Stomach (tissue), 9 donors: ENCODE measurements around the gene STAMBPL1. TPM values are rescaled to one million over a fixed set of nuclear protein-coding genes. Genes with fewer than 3 reads are reported as not detected.
A peak's percentile ranks its signal among the peaks of the same experiment; 100 is the strongest.

Experiments used
- DNase-seq, 2 donors: peaks; one replicate each; pipeline versions ENCODE4 v3.0.0 to v3.0.0-alpha.2; 2013 to 2019
- H3K27ac ChIP-seq, 5 donors: fragments of 200-600 bp in 4 of 5; sonication (generic) in 4 of 5; one replicate each; pipeline ENCODE4 v1.5.1; 2013 to 2019; ENCODE audit warnings: mild to moderate bottlenecking in 1 of 5, moderate library complexity in 1 of 5
- H3K27me3 ChIP-seq, 3 donors: fragments of 200-600 bp; sonication (generic); one replicate each; pipeline ENCODE4 v1.5.1; 2017 to 2019; ENCODE audit warnings: mixed run types in 1 of 3
- H3K36me3 ChIP-seq, 4 donors: fragments of 200-600 bp; sonication (generic); 1 replicate in 3 of 4; 2 replicates in 1 of 4; pipeline ENCODE4 v1.5.1; 2016 to 2019
- H3K4me1 ChIP-seq, 4 donors: fragments of 200-600 bp; sonication (generic); one replicate each; pipeline ENCODE4 v1.5.1; 2016 to 2019
- H3K4me3 ChIP-seq, 4 donors: fragments of 200-600 bp; sonication (generic) in 3 of 4; one replicate each; pipeline ENCODE4 v1.5.1; 2016 to 2019; ENCODE audit warnings: mild to moderate bottlenecking in 1 of 4
- H3K9me3 ChIP-seq, 4 donors: fragments of 200-600 bp; sonication (generic); one replicate each; pipeline ENCODE4 v1.5.1; 2016 to 2019
- CTCF ChIP-seq, 7 experiments: fragments of 450-650 bp in 4 of 7; fragments of 200-600 bp in 3 of 7; sonication (generic) in 3 of 7; IDR thresholded peaks; one replicate each; pipeline ENCODE4 v1.5.1; 2016 to 2019; ENCODE audit warnings: antibody characterized with exemption in 7 of 7, control low read depth in 2 of 7, mild to moderate bottlenecking in 1 of 7
- EP300 ChIP-seq: sonication (generic); formaldehyde crosslinking; IDR thresholded peaks from one replicate; pipeline ENCODE4 v1.6.1; 2017; ENCODE audit warnings: antibody characterized with exemption
- POLR2A ChIP-seq, 4 donors: fragments of 450-650 bp; IDR thresholded peaks; one replicate each; pipeline ENCODE4 v1.6.1; 2016; ENCODE audit warnings: antibody characterized with exemption in 4 of 4, control low read depth in 2 of 4, mild to moderate bottlenecking in 1 of 4, moderate library complexity in 1 of 4
- POLR2AphosphoS5 ChIP-seq, 3 donors: sonication (generic); formaldehyde crosslinking; IDR thresholded peaks; one replicate each; pipeline ENCODE4 v1.6.1; 2016; ENCODE audit warnings: antibody characterized with exemption in 3 of 3
- WGBS, 5 donors: extraction: QIAGEN DNeasy Blood & Tissue Kit in 3 of 5; methylation state at CpG; one replicate each; pipeline versions ENCODE4 v1.1.5 to v1.1.7; 2013 to 2018; 5-methylcytosine and 5-hydroxymethylcytosine counted together
- intact Hi-C: fragments of 100-400 bp; cut with DNase I; formaldehyde crosslinking; loops from one replicate; pipeline ENCODE4 v1.15.1; 2023; ENCODE audit warnings: low total_unique reads
- polyA plus RNA-seq, 3 donors: library from polyadenylated mRNA; stranded (reverse); fragments of 200-250 nt; gene quantifications; one replicate each; pipeline ENCODE4 v1.2.3, GENCODE V29; 2013
- total RNA-seq, 5 donors: library from RNA; depleted of rRNA; stranded (reverse); fragments of >200 nt; gene quantifications; one replicate each; pipeline versions ENCODE4 v1.1.0 to v1.2.3, GENCODE V29; 2014 to 2016
- donor health status: healthy with polysubstance abuse.
- donor health status: Bipolar disorder and iron deficiency.
- donor health status: healthy.

The STAMBPL1 gene
- total and polyA plus RNA-seq, 8 donors, result 3.2 to 40.8 (median 8.4) TPM

- intact Hi-C loops, result no loop called here
- H3K9me3 ChIP-seq, result no peaks in the 10 kb centered on the region
These were observed 73.6 kb downstream of the STAMBPL1 start for GRCh38 chr10:88953662-88954061.

GRCh38 chr10:88954458-88955083, 74.5 kb downstream of the STAMBPL1 start:
- H3K9me3 ChIP-seq, result no peaks in the 10 kb centered on the region
- 66 to 92% (median 90%) methylated on average over 4 of the region's 4 CpGs for WGBS, 5 donors
- intact Hi-C loops, result no loop called here
- no peaks in the 10 kb centered on the region for H3K27me3 ChIP-seq
- no peak for DNase-seq
- H3K27ac ChIP-seq, result peak overlapping the region in 3 of 5 donors; percentile 22 to 91 (median 84)
- no peaks in the 10 kb centered on the region for H3K36me3 ChIP-seq
- no peak overlapping the region for H3K4me3 ChIP-seq
- H3K4me1 ChIP-seq, result peaks cover 0 to 7% (median 2%) of the 10 kb centered on the region in 4 donors
- no peak for TF ChIP-seq CTCF (IDR thresholded peaks at IDR 0.05)
- no peak for TF ChIP-seq POLR2AphosphoS5 (IDR thresholded peaks at IDR 0.05)
- TF ChIP-seq EP300, result no peak
- TF ChIP-seq POLR2A (IDR thresholded peaks at IDR 0.05), result no peak

More at GRCh38 chr10:88953662-88954061, 73.6 kb downstream of the STAMBPL1 start:
- H3K4me1 ChIP-seq, result peaks cover 0 to 7% (median 2%) of the 10 kb centered on the region in 4 donors
- WGBS, 5 donors, result 55 to 87% (median 82%) methylated on average over 5 of the region's 5 CpGs
- TF ChIP-seq EP300, result no peak
- TF ChIP-seq POLR2A (IDR thresholded peaks at IDR 0.05), result no peak
- TF ChIP-seq CTCF (IDR thresholded peaks at IDR 0.05), result no peak
- TF ChIP-seq POLR2AphosphoS5 (IDR thresholded peaks at IDR 0.05), result no peak
- peak overlapping the region in 4 of 5 donors; percentile 77 to 91 (median 86) for H3K27ac ChIP-seq
- H3K36me3 ChIP-seq, result peaks cover 0 to 6% (median 0%) of the 10 kb centered on the region in 4 donors
- no peak overlapping the region for H3K4me3 ChIP-seq
- DNase-seq, result no peak
- H3K27me3 ChIP-seq, result no peaks in the 10 kb centered on the region

GRCh38 chr10:88957381-88957780, 77.3 kb downstream of the STAMBPL1 start:
- 27 to 69% (median 57%) methylated on average over 1 of the region's 1 CpG for WGBS, 5 donors
- intact Hi-C loops, result no loop called here

GRCh38 chr10:88958721-88959120, 78.7 kb downstream of the STAMBPL1 start:
- DNase-seq, result no peak
- Histone ChIP-seq H3K27ac (no peak overlapping the region), H3K4me1 (peaks cover 0 to 10% (median 4%) of the 10 kb centered on the region in 4 donors), H3K36me3 (no peaks in the 10 kb centered on the region), H3K27me3 (no peaks in the 10 kb centered on the region), H3K4me3 (no peak overlapping the region), H3K9me3 (no peaks in the 10 kb centered on the region)
- intact Hi-C loops, result no loop called here
- WGBS, 5 donors, result 97 to 99% (median 98%) methylated on average over 6 of the region's 6 CpGs
- TF ChIP-seq EP300 (no peak), POLR2A (IDR thresholded peaks at IDR 0.05) (no peak), CTCF (IDR thresholded peaks at IDR 0.05) (no peak), POLR2AphosphoS5 (IDR thresholded peaks at IDR 0.05) (no peak)

More at GRCh38 chr10:88957381-88957780, 77.3 kb downstream of the STAMBPL1 start:
- no peak for TF ChIP-seq EP300
- TF ChIP-seq POLR2AphosphoS5 (IDR thresholded peaks at IDR 0.05), result no peak
- no peak for TF ChIP-seq CTCF (IDR thresholded peaks at IDR 0.05)
- no peak for TF ChIP-seq POLR2A (IDR thresholded peaks at IDR 0.05)
- Histone ChIP-seq H3K27me3 (no peaks in the 10 kb centered on the region), H3K4me1 (peaks cover 0 to 7% (median 4%) of the 10 kb centered on the region in 4 donors), H3K4me3 (no peak overlapping the region), H3K27ac (no peak overlapping the region), H3K9me3 (no peaks in the 10 kb centered on the region), H3K36me3 (no peaks in the 10 kb centered on the region)
- peak in 1 of 2 donors; percentile 48 for DNase-seq
